Naive thymus-derived CD8-positive, alpha-beta T cell (primary cell): Measurements from ENCODE around the gene MACF1. TPM values are rescaled to one million over a fixed set of nuclear protein-coding genes. Genes with fewer than 3 reads are reported as not detected.
A peak's percentile ranks its signal among the peaks of the same experiment; 100 is the strongest.

Source experiments
- ATAC-seq, 2 donors: fragments of 150-1000 bp; cut with Tn5 transposase in 1 of 2; sonication (Bioruptor Pico), chemical (Tn5 transposase) in 1 of 2; 1 replicate in 1 of 2; 2 replicates in 1 of 2; pipeline ENCODE4 v1.10.0; 2021; ENCODE audit warnings: mild to moderate bottlenecking in 2 of 2, moderate library complexity in 2 of 2
- POLR2A ChIA-PET: fragments of 350-600 bp; sonication (Branson Sonifier 250); formaldehyde crosslinking; loops from one replicate; lab custom pipeline; 2021; ENCODE audit warnings: antibody characterized with exemption; lab: Charles Lee
- DNase-seq, 10 donors: peaks; one replicate each; pipeline versions ENCODE4 v3.0.0 to v3.0.0-alpha.2; 2020 to 2022
- H3K27ac Mint-ChIP-seq, 10 donors: one replicate each; pipeline ENCODE4 v1.8.0; 2020 to 2022; ENCODE audit warnings: mild to moderate bottlenecking in 10 of 10, mixed read lengths in 10 of 10, moderate library complexity in 4 of 10, inconsistent platforms in 1 of 10
- H3K27me3 Mint-ChIP-seq, 5 donors: one replicate each; pipeline ENCODE4 v1.8.0; 2021 to 2022; ENCODE audit warnings: mixed read lengths in 5 of 5
- H3K36me3 Mint-ChIP-seq, 3 donors: one replicate each; pipeline ENCODE4 v1.8.0; 2020 to 2022; ENCODE audit warnings: mixed read lengths in 3 of 3, mild to moderate bottlenecking in 2 of 3, inconsistent platforms in 1 of 3
- H3K4me1 Mint-ChIP-seq, 4 donors: one replicate each; pipeline ENCODE4 v1.8.0; 2021 to 2022; ENCODE audit warnings: mixed read lengths in 4 of 4
- H3K4me3 Mint-ChIP-seq, 10 donors: one replicate each; pipeline ENCODE4 v1.8.0; 2020 to 2022; ENCODE audit warnings: mild to moderate bottlenecking in 10 of 10, mixed read lengths in 10 of 10, moderate library complexity in 6 of 10, inconsistent platforms in 1 of 10
- H3K9me3 Mint-ChIP-seq, 9 donors: one replicate each; pipeline ENCODE4 v1.8.0; 2020 to 2022; ENCODE audit warnings: mixed read lengths in 9 of 9, mild to moderate bottlenecking in 3 of 9, inconsistent platforms in 1 of 9, moderate library complexity in 1 of 9
- polyA plus RNA-seq, 3 donors: library from polyadenylated mRNA; unstranded; fragments of 300-500 nt; fragmentation: Illumina TruSeq; gene quantifications; one replicate each; pipeline ENCODE4 v1.2.3, GENCODE V29; 2021
- total RNA-seq, 8 experiments: library from RNA in 2 of 8; stranded (reverse) in 2 of 8; gene quantifications; one replicate each; pipeline ENCODE4 v1.2.3 and lab custom pipeline; 2021 to 2026

The MACF1 gene
- total and polyA plus RNA-seq, 5 experiments from 2014 or later, result 13.4 to 222 (median 60.8) TPM

DNA sequence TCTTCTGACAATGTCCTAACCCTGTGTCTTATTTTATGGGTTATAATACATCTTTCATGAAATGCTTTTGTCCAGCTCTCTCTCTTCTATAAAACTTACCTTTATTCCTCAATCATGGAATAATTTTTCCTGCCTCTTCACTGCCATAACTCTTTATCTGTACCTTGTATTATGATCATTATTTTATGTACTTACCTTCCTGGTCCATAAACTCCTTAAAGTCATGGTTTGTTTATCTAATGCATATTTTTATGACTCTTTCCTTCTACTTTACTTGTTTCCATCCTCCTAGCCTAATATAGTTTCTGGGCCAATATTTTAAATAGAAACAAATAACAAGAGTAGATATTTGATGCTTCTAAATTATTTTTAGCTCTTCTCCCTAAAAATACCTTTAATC lies 221.1 kb downstream of the MACF1 start:
- no peak for DNase-seq
- ATAC-seq, result no peak
- Mint-ChIP-seq H3K4me3 (no peak overlapping the region), H3K9me3 (no peaks in the 10 kb centered on the region), H3K27me3 (no peaks in the 10 kb centered on the region), H3K4me1 (peaks cover 0 to 8% (median 3%) of the 10 kb centered on the region in 4 donors), H3K36me3 (peaks cover 4 to 90% (median 35%) of the 10 kb centered on the region in 3 donors), H3K27ac (peak overlapping the region in 2 of 10 donors; percentile 12 to 51)
- POLR2A ChIA-PET, result no interaction called here

DNA sequence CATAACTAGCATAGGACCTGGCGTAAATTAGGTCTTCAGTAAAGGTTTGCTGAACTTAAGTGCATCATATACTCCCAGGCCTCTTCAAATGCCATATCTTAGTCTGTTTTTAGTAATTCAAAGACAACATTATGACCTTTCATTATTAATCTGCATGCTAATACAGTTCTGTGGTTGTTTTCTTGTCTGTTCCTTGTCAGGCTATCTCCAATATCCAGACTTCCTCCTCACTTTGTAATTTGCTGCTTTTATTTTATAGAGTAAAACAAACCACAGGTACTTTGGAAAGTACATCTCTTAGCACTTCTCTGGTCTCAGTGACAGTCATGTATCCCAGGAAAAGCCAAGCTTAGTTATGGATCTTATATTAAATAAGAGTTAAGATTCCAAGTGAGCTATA lies 221.9 kb downstream of the MACF1 start:
- no peak for DNase-seq
- POLR2A ChIA-PET, result no interaction called here
- Mint-ChIP-seq H3K4me3 (no peak overlapping the region), H3K9me3 (no peaks in the 10 kb centered on the region), H3K27me3 (no peaks in the 10 kb centered on the region), H3K27ac (peak overlapping the region in 4 of 10 donors; percentile 26 to 67 (median 34)), H3K36me3 (peaks cover 4 to 94% (median 39%) of the 10 kb centered on the region in 3 donors), H3K4me1 (peaks cover 3 to 6% (median 3%) of the 10 kb centered on the region in 4 donors)
- no peak for ATAC-seq

DNA sequence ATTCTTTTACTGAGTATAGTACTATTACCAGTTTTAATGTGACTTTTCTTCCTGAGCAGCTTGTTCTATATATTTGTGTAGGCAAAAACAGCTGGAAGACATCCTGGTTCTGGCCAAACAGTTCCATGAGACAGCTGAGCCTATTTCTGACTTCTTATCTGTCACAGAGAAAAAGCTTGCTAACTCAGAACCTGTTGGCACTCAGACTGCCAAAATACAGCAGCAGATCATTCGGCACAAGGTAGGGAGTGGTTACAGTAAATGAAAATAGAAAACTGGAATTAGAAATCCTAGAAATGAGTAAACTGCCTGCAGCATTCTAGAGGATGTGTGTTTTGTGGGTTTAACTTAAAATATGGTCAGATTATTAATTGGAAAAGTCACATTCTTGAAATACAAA lies 222.9 kb downstream of the MACF1 start:
- no peaks in the 10 kb centered on the region for H3K27me3 Mint-ChIP-seq
- no peak for DNase-seq
- H3K4me1 Mint-ChIP-seq, result peaks cover 2 to 10% (median 5%) of the 10 kb centered on the region in 4 donors
- no peaks in the 10 kb centered on the region for H3K9me3 Mint-ChIP-seq
- ATAC-seq, result no peak
- no peak overlapping the region for H3K27ac Mint-ChIP-seq
- no peak overlapping the region for H3K4me3 Mint-ChIP-seq
- peaks cover 4 to 95% (median 38%) of the 10 kb centered on the region in 3 donors for H3K36me3 Mint-ChIP-seq
- POLR2A ChIA-PET, result no interaction called here

- POLR2A ChIA-PET, result no interaction called here
- H3K4me1 Mint-ChIP-seq, result peaks cover 2 to 10% (median 5%) of the 10 kb centered on the region in 4 donors
- peak overlapping the region in 1 of 10 donors; percentile 56 for H3K27ac Mint-ChIP-seq
- no peak for ATAC-seq
- H3K27me3 Mint-ChIP-seq, result no peaks in the 10 kb centered on the region
- H3K36me3 Mint-ChIP-seq, result peaks cover 4 to 95% (median 34%) of the 10 kb centered on the region in 3 donors
- H3K4me3 Mint-ChIP-seq, result no peak overlapping the region
- no peaks in the 10 kb centered on the region for H3K9me3 Mint-ChIP-seq
- DNase-seq, result no peak
Measured at GRCh38 chr1:39427912-39428311, 223.4 kb downstream of the MACF1 start.

- H3K36me3 Mint-ChIP-seq, result peaks cover 6 to 96% (median 29%) of the 10 kb centered on the region in 3 donors
- H3K27me3 Mint-ChIP-seq, result no peaks in the 10 kb centered on the region
- no peak overlapping the region for H3K4me3 Mint-ChIP-seq
- no peak for DNase-seq
- no peaks in the 10 kb centered on the region for H3K9me3 Mint-ChIP-seq
- POLR2A ChIA-PET, result interaction anchor here (1.0 kb wide), 1 partner anchor 23 kb away, joined by 3 read pairs; no protein-coding TSS in a partner anchor
- peaks cover 0 to 10% (median 4%) of the 10 kb centered on the region in 4 donors for H3K4me1 Mint-ChIP-seq
- H3K27ac Mint-ChIP-seq, result peak overlapping the region in 7 of 10 donors; percentile 4 to 67 (median 47)
- ATAC-seq, result no peak
Measured at GRCh38 chr1:39431927-39432326, 227.4 kb downstream of the MACF1 start.

DNA sequence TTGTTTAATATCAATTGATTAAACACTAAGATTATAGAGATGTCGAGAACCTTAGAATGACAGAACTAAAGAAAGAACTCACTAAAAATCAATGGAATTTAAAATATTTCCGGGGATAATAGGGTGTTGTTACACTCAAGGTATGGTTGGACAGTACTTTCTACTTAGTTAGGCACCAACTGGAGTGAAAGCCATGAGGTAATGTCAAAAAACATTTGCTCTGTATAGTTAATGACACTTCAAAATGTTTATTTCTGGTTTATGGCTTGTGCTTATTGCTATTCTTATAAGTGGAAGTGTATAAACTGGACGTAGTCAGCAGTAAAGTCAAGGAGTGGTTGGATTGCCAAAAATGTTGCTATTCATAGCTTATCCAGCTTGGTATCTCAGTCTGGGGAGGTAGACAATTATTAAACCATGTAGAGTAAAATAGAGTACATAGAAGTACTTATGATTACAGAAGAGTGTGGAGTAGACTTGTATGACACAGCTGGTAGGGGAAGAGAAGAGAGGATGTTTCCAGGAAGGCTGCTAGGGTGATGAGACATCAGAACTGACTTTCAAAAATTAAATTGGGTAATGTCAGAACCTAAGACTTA lies 230.4 kb downstream of the MACF1 start:
- Mint-ChIP-seq H3K27ac (peak overlapping the region in 2 of 10 donors; percentile 7 to 24), H3K4me1 (peaks cover 0 to 10% (median 4%) of the 10 kb centered on the region in 4 donors), H3K9me3 (no peaks in the 10 kb centered on the region), H3K4me3 (no peak overlapping the region), H3K36me3 (peaks cover 10 to 92% (median 23%) of the 10 kb centered on the region in 3 donors), H3K27me3 (no peaks in the 10 kb centered on the region)
- no peak for DNase-seq
- POLR2A ChIA-PET, result interaction anchor here (1.1 kb wide), 1 partner anchor 10 kb away, joined by 3 read pairs; no protein-coding TSS in a partner anchor
- ATAC-seq, result no peak

DNA sequence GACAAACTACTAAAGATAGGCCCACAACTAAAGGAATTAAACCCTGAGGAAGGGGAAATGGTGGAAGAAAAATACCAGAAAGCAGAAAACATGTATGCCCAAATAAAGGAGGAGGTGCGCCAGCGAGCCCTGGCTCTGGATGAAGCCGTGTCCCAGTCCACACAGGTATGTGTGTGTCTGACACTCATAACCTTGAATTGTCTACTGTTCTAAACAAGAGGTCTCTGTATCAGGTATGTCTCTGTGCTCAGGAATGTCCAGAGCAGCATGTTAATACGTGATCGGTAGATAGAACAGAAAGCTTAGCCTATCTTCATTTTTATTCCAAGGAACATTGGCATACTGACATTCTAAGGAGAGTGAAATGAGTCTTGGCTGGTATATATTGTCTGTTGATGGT lies 231.1 kb downstream of the MACF1 start:
- no peak overlapping the region for H3K4me3 Mint-ChIP-seq
- peaks cover 0 to 10% (median 4%) of the 10 kb centered on the region in 4 donors for H3K4me1 Mint-ChIP-seq
- no peak for DNase-seq
- peaks cover 10 to 92% (median 24%) of the 10 kb centered on the region in 3 donors for H3K36me3 Mint-ChIP-seq
- no peak for ATAC-seq
- H3K9me3 Mint-ChIP-seq, result no peaks in the 10 kb centered on the region
- POLR2A ChIA-PET, result interaction anchor here (1.1 kb wide), 1 partner anchor 11 kb away, joined by 3 read pairs; no protein-coding TSS in a partner anchor
- H3K27me3 Mint-ChIP-seq, result no peaks in the 10 kb centered on the region
- H3K27ac Mint-ChIP-seq, result peak overlapping the region in 1 of 10 donors; percentile 26

GRCh38 chr1:39436842-39437241 lies 232.3 kb downstream of the MACF1 start:
- DNase-seq, result no peak
- H3K9me3 Mint-ChIP-seq, result no peaks in the 10 kb centered on the region
- ATAC-seq, result no peak
- H3K27me3 Mint-ChIP-seq, result no peaks in the 10 kb centered on the region
- H3K4me1 Mint-ChIP-seq, result peaks cover 0 to 6% (median 2%) of the 10 kb centered on the region in 4 donors
- H3K27ac Mint-ChIP-seq, result peak overlapping the region in 1 of 10 donors; percentile 36
- no peak overlapping the region for H3K4me3 Mint-ChIP-seq
- POLR2A ChIA-PET, result interaction anchor here (0.6 kb wide), 1 partner anchor 12 kb away, joined by 3 read pairs; no protein-coding TSS in a partner anchor
- H3K36me3 Mint-ChIP-seq, result peaks cover 10 to 92% (median 25%) of the 10 kb centered on the region in 3 donors

DNA sequence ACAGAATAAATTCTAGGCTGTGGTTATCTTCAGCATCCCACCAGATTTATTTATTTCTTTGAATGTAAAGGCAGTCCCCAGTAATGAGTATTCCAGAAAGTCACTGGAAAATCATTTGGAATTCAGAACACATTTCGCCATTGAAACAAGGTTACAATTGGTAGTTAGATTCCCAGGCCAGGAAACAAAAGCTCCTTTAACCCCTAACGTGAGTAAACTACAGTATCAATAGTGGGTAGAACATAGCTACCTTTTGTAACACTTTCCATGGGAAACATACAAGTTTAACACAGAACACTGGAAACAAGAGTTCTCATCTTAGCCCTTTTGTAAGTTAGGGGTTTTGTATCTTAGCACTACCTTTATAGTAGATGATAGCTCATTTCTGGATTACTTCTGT lies 233.5 kb downstream of the MACF1 start:
- Mint-ChIP-seq H3K36me3 (peaks cover 17 to 92% (median 32%) of the 10 kb centered on the region in 3 donors), H3K4me3 (no peak overlapping the region), H3K9me3 (no peaks in the 10 kb centered on the region), H3K27me3 (no peaks in the 10 kb centered on the region), H3K27ac (peak overlapping the region in 4 of 10 donors; percentile 19 to 35 (median 30)), H3K4me1 (peaks cover 0 to 6% (median 0%) of the 10 kb centered on the region in 4 donors)
- POLR2A ChIA-PET, result no interaction called here
- ATAC-seq (no peak), DNase-seq (no peak)

DNA sequence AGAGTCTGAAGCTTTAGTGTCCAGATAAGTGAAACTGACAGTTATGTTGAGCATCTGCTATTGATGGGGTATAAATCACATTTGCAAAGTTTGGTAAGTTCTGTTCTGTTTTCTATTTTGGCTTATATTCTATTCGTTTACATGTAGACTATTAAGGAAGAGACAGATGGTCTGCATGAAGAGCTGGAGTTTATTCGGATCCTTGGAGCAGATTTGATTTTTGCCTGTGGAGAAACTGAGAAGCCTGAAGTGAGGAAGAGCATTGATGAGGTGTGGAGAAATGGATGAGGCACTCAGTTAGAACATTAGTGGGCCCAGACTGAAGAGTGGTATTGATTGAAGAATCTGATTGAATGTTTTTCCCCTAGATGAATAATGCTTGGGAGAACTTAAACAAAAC lies 236.4 kb downstream of the MACF1 start:
- peaks cover 0 to 4% (median 0%) of the 10 kb centered on the region in 4 donors for H3K4me1 Mint-ChIP-seq
- POLR2A ChIA-PET, result no interaction called here
- no peak for ATAC-seq

GRCh38 chr1:39441797-39442196 lies 237.3 kb downstream of the MACF1 start:
- no peak overlapping the region for H3K4me3 Mint-ChIP-seq
- H3K9me3 Mint-ChIP-seq, result no peaks in the 10 kb centered on the region
- no peaks in the 10 kb centered on the region for H3K27me3 Mint-ChIP-seq
- peaks cover 12 to 91% (median 48%) of the 10 kb centered on the region in 3 donors for H3K36me3 Mint-ChIP-seq
- peaks cover 0 to 4% (median 0%) of the 10 kb centered on the region in 4 donors for H3K4me1 Mint-ChIP-seq
- ATAC-seq (no peak), DNase-seq (no peak)
- H3K27ac Mint-ChIP-seq, result no peak overlapping the region
- POLR2A ChIA-PET, result interaction anchor here (0.6 kb wide), 1 partner anchor 9 kb away, joined by 3 read pairs; no protein-coding TSS in a partner anchor

More for the DNA sequence above, 236.4 kb downstream of the MACF1 start:
- Mint-ChIP-seq H3K36me3 (peaks cover 12 to 93% (median 47%) of the 10 kb centered on the region in 3 donors), H3K27me3 (no peaks in the 10 kb centered on the region), H3K9me3 (no peaks in the 10 kb centered on the region), H3K27ac (peak overlapping the region in 2 of 10 donors; percentile 22 to 60), H3K4me3 (no peak overlapping the region)
- DNase-seq, result no peak

DNA sequence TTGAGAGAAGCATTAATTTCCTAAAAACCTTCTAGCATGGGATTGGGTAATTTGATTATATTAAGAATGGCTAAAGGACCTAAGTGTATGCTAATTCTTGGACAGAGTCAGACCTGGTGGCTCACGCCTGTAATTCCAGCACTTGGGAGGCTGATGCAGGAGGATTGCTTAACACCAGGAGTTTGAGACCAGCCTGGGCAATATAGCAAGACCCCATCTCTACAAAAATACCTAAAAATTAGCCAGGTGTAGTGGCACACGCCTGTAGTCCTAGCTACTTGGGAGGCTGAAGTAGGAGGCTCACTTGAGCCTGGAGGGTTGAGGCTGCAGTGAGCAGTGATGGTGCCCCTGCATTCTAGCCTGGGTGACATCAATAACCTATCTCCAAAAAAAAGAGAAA lies 241.1 kb downstream of the MACF1 start:
- DNase-seq (no peak), ATAC-seq (no peak)
- Mint-ChIP-seq H3K4me1 (peaks cover 0 to 4% (median 0%) of the 10 kb centered on the region in 4 donors), H3K27ac (peak overlapping the region in 1 of 10 donors; percentile 6), H3K36me3 (peaks cover 7 to 94% (median 53%) of the 10 kb centered on the region in 3 donors), H3K4me3 (no peak overlapping the region), H3K9me3 (no peaks in the 10 kb centered on the region), H3K27me3 (no peaks in the 10 kb centered on the region)
- POLR2A ChIA-PET, result no interaction called here

DNA sequence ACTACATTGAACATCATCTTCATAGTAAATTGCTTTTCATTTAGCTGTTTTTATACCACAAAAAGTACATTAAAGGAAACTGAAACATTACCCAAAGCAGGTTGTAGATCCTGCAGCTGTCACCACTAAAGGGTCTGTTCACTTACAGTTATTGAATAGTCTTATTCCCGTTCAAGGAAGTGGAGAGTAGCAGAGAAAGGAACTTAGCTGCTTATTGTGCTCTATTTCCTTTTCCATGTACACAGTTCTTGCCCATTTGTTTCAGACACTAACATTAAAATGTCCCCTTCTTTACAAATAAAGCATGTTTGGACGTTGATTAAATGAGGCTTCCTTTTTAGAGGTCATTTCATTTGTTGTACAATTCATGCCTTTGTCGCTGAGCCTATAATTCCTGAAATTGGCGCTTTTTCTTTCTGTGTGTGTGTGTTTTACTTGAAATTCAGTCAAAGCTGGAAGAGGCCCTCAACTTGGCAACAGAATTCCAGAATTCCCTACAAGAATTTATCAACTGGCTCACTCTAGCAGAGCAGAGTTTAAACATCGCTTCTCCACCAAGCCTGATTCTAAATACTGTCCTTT lies 242.6 kb downstream of the MACF1 start:
- DNase-seq (no peak), ATAC-seq (no peak)
- H3K36me3 Mint-ChIP-seq, result peaks cover 11 to 94% (median 54%) of the 10 kb centered on the region in 3 donors
- no peak overlapping the region for H3K27ac Mint-ChIP-seq
- H3K27me3 Mint-ChIP-seq, result no peaks in the 10 kb centered on the region
- no peaks in the 10 kb centered on the region for H3K9me3 Mint-ChIP-seq
- H3K4me1 Mint-ChIP-seq, result peaks cover 0 to 2% (median 0%) of the 10 kb centered on the region in 4 donors
- POLR2A ChIA-PET, result no interaction called here
- no peak overlapping the region for H3K4me3 Mint-ChIP-seq
